HG02798 (cell line): Measurements from ENCODE around the gene CD55.

Experiments
- ATAC-seq: cut with Tn5 transposase; IDR thresholded peaks from one replicate; pipeline ENCODE4 v1.9.1; 2021; ENCODE audit warnings: mild to moderate bottlenecking; ENCODE audit not compliant: unreplicated experiment, poor library complexity

The CD55 gene

DNA sequence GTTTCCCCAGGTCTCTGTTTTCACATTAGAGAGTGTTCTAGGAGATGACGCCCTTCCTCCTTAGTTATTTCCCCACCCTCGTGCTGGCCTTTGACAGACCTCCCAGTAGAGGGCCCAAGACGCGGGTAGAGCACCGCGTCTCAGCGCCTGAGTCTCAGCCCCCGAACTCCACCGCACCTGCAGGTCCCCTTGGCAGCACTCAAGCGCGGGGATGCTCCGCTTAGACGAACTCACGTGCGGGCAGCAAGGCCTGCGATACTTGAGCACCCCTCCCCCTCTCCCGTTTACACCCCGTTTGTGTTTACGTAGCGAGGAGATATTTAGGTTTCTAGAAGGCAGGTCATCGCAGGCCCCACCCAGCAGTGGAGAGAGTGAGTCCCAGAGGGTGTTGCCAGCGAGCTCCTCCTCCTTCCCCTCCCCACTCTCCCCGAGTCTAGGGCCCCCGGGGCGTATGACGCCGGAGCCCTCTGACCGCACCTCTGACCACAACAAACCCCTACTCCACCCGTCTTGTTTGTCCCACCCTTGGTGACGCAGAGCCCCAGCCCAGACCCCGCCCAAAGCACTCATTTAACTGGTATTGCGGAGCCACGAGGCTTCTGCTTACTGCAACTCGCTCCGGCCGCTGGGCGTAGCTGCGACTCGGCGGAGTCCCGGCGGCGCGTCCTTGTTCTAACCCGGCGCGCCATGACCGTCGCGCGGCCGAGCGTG, at the start of gene CD55:
TSS of gene CD55 (plus strand) at position 600 of the 711 bp plus-strand sequence. CDS start at position 688, 88 bp downstream.
- ATAC-seq = peak; percentile 93

DNA sequence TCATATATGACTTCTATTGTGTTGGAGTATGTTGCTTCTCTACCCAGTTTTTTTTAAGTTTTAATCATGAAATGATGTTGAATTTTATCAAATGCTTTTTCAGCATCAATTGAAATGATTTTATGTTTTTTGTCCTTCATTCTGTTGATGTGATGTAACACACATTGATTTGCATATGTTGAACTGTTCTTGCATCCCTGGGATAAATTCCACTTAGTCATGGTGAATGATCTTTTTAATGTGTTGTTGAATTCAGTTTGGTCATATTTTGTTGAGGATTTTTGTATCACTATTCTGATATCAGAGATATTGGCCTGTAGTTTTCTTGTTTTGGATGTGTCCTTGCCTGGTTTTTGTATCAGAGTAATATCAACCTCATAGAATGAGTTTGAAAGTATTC, 46.6 kb upstream of the CD55 start:
- no peak for ATAC-seq

DNA sequence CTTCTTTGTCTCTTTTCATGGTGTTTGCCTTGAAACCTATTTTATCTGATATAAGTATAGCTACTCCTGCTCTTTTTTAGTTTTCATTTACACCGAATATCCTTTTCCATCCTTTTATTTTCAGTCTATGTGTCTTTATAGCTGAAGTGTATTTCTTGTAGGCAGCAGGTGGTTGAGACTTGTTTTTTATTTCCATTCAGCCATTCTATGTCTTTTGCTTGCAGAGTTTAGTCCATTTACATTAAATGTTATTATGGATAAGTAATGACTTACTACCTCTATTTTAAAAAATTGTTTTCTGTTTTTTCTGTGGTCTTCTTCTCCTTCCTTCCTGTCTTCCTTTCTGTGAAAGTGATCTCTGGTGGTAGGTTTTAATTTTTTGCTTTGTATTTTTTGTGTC, 45.0 kb upstream of the CD55 start:
- ATAC-seq = no peak

DNA sequence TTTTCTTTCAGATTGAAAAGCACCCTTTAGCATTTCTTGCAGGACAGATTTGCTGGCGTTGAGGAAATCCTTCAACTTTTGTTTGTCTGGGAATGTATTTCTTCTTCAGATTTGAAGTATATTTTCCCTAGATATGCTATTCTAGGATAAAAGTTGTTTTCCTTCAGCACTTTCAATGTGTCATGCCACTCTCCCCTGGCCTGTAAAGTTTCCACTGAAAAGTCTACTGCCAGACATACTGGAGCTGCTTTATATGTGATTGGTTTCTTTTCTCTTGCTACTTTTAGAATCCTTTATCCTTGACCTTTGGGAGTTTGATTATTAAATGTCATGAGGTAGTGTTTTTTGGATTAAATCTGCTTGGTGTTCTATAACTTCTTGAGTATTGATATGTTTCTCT, 44.2 kb upstream of the CD55 start:
- ATAC-seq = no peak

DNA sequence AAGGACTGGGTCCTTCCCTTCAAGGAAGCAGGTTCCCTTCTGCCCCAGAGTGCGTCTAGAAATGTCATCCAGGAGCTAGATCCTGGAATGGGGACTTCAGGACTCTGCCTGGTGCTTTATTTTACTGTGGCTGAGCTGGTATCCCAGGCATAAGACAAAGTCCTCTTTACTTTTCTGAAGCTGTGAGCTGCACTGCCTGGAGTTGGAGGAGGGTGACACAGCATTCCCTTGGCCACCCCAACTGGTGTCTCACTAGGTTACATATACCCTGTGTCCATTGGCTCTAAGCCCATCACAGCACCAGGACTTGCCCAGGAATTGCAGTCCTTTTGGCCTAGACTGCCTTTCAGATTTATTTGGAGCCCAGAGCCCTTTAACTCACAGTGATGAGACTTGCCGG, 41.8 kb upstream of the CD55 start:
- ATAC-seq = no peak

DNA sequence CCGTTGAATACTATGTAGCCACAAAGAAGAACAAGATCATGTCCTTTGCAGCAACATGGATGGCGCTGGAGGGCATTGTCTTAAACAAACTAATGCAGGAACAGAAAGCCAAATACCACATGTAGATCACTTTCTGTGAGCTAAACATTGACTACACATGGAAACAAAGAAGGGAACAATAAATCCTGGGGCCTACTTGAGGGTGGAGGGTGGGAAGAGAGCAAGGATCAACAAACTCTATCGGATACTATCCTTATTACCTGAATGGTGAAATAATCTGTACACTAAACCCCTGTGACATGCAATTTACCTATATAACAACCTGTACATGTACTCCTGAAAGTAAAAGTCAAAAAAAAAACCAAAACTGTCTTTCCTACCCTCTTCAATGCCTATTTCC, 40.8 kb upstream of the CD55 start:
- no peak for ATAC-seq

GRCh38 chr1:207282058-207282457, 39.4 kb upstream of the CD55 start:
- ATAC-seq = no peak

GRCh38 chr1:207282496-207283380, 38.7 kb upstream of the CD55 start:
- no peak for ATAC-seq

GRCh38 chr1:207283421-207283820, 38.1 kb upstream of the CD55 start:
- ATAC-seq = no peak

GRCh38 chr1:207284209-207284897, 37.1 kb upstream of the CD55 start:
- no peak for ATAC-seq

DNA sequence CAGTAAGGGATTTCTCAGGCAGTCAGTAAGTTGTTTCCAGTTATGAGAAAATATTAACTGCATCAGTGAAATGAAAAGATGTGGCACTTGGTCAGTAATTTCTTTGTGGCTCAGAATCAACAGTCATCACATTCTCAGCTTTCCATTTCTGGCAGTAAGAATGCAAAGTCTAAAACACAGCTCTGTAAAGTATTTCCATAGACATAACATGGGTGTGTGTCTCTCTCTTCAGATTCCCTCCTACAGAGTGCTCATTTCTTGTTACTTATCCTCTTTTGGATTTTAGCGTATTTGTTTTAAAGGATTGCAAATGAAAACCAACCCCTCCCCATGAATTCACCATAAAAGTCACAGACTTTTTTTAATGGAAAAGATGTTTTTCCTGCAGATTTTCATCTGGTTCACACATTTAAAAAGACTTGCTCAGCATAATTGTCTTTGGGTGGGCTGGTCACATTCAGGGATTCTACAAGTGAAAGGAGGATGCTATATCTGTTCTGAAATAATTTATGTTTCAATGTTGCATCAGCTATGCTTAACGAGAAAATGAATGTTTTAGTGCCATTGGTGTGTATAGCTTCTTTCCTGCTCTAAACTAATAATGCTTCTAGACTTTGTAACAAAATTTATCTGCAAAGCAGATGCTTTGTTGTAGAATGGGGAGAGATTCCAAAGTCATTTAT, 34.6 kb upstream of the CD55 start:
- no peak for ATAC-seq

DNA sequence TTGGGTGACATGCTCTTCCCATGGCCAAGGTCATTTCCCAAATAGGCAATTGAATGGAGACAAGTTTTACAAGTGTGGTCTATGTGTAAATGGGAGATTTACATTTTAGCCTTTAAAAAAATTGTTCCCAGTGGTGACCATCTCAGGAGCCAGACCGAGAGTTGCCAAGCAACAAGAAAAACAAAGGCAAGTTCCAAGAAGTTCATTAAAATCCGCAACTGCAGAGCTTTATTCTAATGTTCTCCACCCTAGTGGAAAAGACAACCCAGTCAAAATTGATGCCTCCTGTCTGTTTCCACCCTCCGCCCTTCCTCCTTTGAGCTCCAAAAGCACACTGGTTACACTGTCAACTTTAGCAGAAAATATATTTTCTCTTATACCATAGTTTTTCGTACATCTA, 33.2 kb upstream of the CD55 start:
- no peak for ATAC-seq

DNA sequence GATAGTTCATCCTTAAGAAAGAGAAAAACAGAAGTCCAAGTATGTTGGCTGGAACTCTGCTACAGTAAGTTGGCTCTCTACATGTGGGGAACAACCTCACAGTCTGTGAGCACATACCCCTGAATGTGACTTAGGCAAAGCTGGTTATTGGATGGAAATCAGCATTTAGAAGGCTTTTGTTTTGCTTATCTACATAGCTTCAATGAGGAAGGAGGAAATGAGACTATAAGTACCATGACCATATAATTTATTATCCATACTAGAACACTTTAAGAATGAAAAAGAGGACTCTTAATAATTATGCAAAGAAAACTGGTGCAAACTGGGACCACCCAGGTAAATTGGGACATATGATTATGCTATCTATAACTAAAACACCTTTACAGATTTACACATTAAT, 31.7 kb upstream of the CD55 start:
- no peak for ATAC-seq

DNA sequence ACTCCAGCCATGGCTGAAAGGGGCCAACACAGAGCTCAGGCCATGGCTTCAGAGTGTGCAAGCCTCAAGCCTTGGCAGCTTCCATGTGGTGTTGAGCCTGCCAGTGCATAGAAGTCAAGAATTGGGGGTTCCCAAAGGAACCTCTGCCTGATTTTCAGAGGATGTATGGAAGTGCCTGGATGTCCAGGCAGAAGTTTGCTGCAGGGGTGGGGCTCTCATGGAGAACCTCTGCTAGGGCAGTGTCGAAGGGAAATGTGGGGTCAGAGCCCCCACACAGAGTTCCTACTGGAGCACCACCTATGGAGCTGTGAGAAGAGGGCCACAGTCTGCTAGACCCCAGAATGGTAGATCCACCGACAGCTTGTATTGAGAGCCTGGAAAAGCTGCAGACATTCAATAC, 29.8 kb upstream of the CD55 start:
- ATAC-seq = no peak

GRCh38 chr1:207298186-207298585, 23.3 kb upstream of the CD55 start:
- ATAC-seq = no peak

- no peak for ATAC-seq
Measured at GRCh38 chr1:207298636-207299398, 22.7 kb upstream of the CD55 start.

DNA sequence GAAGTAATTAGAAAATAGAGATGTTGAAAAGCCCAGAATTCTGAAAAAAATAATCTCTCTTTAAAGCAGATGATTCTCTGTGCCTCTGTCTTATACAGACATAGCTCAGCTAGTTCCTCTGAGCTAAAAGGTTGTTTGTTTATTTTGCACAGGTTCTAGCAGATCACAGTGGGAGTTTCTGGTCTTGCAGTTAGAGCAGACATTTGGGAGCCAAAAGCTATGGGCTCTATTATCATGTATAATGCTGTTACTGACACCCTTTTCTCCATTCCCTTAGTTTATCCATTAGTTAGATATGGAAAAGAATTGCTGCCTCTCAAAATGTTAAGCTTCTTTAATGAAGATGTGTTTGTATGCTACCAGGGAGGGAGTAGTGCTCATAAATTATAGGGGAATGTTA, 20.5 kb upstream of the CD55 start:
- no peak for ATAC-seq

- no peak for ATAC-seq
Measured at GRCh38 chr1:207302618-207303393, 18.7 kb upstream of the CD55 start.
